Testis (tissue), 3 donors: ENCODE measurements around the gene URB1. TPM values are rescaled to one million over a fixed set of nuclear protein-coding genes. Genes with fewer than 3 reads are reported as not detected.
"Not testable (repeated sequence)": the region's sequence is repeated elsewhere in the genome, so short reads cannot be mapped to it uniquely, and the experiment has no call there.

Experiments used
- DNase-seq: peaks from one replicate; pipeline ENCODE4 v3.0.0-alpha.2; 2019
- H3K27ac ChIP-seq, 2 donors: fragments of 200-600 bp; sonication (generic); one replicate each; pipeline ENCODE4 v1.5.1; 2019
- H3K27me3 ChIP-seq: fragments of 200-600 bp; sonication (generic); one replicate; pipeline ENCODE4 v1.5.1; 2019
- H3K36me3 ChIP-seq: fragments of 200-600 bp; sonication (generic); one replicate; pipeline ENCODE4 v1.5.1; 2017; ENCODE audit warnings: low read depth; ENCODE audit errors: missing control alignments
- H3K4me1 ChIP-seq: fragments of 200-600 bp; sonication (generic); one replicate; pipeline ENCODE4 v1.5.1; 2019
- H3K4me3 ChIP-seq, 2 donors: fragments of 200-600 bp; sonication (generic); one replicate each; pipeline ENCODE4 v1.5.1; 2017 to 2019
- H3K9me3 ChIP-seq: fragments of 200-600 bp; sonication (generic); one replicate; pipeline ENCODE4 v1.5.1; 2017
- CTCF ChIP-seq, 3 experiments: fragments of 450-650 bp in 2 of 3; fragments of 200-600 bp in 1 of 3; sonication (generic) in 1 of 3; IDR thresholded peaks; one replicate each; pipeline ENCODE4 v1.5.1; 2016 to 2019; ENCODE audit warnings: antibody characterized with exemption in 3 of 3, mild to moderate bottlenecking in 2 of 3, moderate library complexity in 1 of 3
- POLR2A ChIP-seq: fragments of 450-650 bp; IDR thresholded peaks from one replicate; pipeline ENCODE4 v1.6.1; 2017; ENCODE audit warnings: antibody characterized with exemption, mild to moderate bottlenecking, moderate library complexity
- whole genome bisulfite sequencing, 2 donors: methylation state at CpG; one replicate each; pipeline ENCODE4 v1.1.5; 2018; 5-methylcytosine and 5-hydroxymethylcytosine counted together
- intact Hi-C: fragments of 100-400 bp; cut with DNase I; formaldehyde crosslinking; loops from one replicate; pipeline ENCODE4 v1.15.1; 2023; ENCODE audit warnings: low total_unique reads
- polyA plus RNA-seq: library from polyadenylated mRNA; stranded (reverse); fragments of 350-450 nt; fragmentation: Illumina TruSeq; extraction: RNeasy Lipid Tissue Mini Kit (QIAGEN cat#74804); gene quantifications from one replicate; pipeline ENCODE4 v1.2.3, GENCODE V29; 2014; ENCODE audit warnings: low read depth, low replicate concordance; ENCODE audit not compliant: insufficient read depth
- total RNA-seq, 2 donors: library from RNA; depleted of rRNA; stranded (reverse); fragments of >200 nt; gene quantifications; one replicate each; pipeline ENCODE4 v1.2.3, GENCODE V29; 2016

Gene URB1
- total and polyA plus RNA-seq, 3 donors from 2014 or later: 16.6 to 41.4 (median 38.8) TPM

- Histone ChIP-seq H3K9me3 (no peaks in the 10 kb centered on the region), H3K27me3 (no peaks in the 10 kb centered on the region), H3K4me1 (no peaks in the 10 kb centered on the region), H3K4me3 (no peak overlapping the region), H3K27ac (no peak overlapping the region), H3K36me3 (no peaks in the 10 kb centered on the region)
- WGBS, 2 donors: 80 to 100% methylated on average over 3 to 5 of the region's 5 CpGs
- intact Hi-C loops: no loop called here
- TF ChIP-seq CTCF (IDR thresholded peaks at IDR 0.05): no peak
- no peak for TF ChIP-seq POLR2A
- no peak for DNase-seq
These were observed 80.5 kb downstream of the URB1 start for GRCh38 chr21:32312326-32312725.

GRCh38 chr21:32311621-32312020 is 81.2 kb downstream of the URB1 start:
- Histone ChIP-seq H3K27ac (no peak overlapping the region), H3K4me1 (no peaks in the 10 kb centered on the region), H3K9me3 (no peaks in the 10 kb centered on the region), H3K4me3 (no peak overlapping the region), H3K27me3 (no peaks in the 10 kb centered on the region), H3K36me3 (no peaks in the 10 kb centered on the region)
- no peak for DNase-seq
- no peak for TF ChIP-seq POLR2A
- no peak for TF ChIP-seq CTCF (IDR thresholded peaks at IDR 0.05)
- 89 to 90% methylated on average over 7 to 9 of the region's 9 CpGs for WGBS, 2 donors
- intact Hi-C loops: no loop called here

- not testable (repeated sequence) for H3K36me3 ChIP-seq
- WGBS, 2 donors: 88 to 92% methylated on average over 9 of the region's 9 CpGs
These were observed 81.8 kb downstream of the URB1 start for GRCh38 chr21:32310976-32311375.

GRCh38 chr21:32309906-32310460 is 82.8 kb downstream of the URB1 start:
- intact Hi-C loops: no loop called here
- no peaks in the 10 kb centered on the region for H3K9me3 ChIP-seq
- H3K27me3 ChIP-seq: no peaks in the 10 kb centered on the region
- WGBS, 2 donors: 90 to 91% methylated on average over 6 to 7 of the region's 7 CpGs
- no peak overlapping the region for H3K27ac ChIP-seq
- no peak overlapping the region for H3K4me3 ChIP-seq
- no peaks in the 10 kb centered on the region for H3K36me3 ChIP-seq
- no peaks in the 10 kb centered on the region for H3K4me1 ChIP-seq
- no peak for DNase-seq
- no peak for TF ChIP-seq POLR2A
- no peak for TF ChIP-seq CTCF (IDR thresholded peaks at IDR 0.05)

More at GRCh38 chr21:32310976-32311375, 81.8 kb downstream of the URB1 start:
- DNase-seq, H3K27ac ChIP-seq, H3K4me3 ChIP-seq, H3K9me3 ChIP-seq, H3K4me1 ChIP-seq, H3K27me3 ChIP-seq, intact Hi-C loops: not testable (repeated sequence)

- no peak for TF ChIP-seq CTCF (IDR thresholded peaks at IDR 0.05)
- no peak for TF ChIP-seq POLR2A
- 90 to 93% methylated on average over 10 of the region's 10 CpGs for WGBS, 2 donors
- H3K9me3 ChIP-seq: no peaks in the 10 kb centered on the region
- no peaks in the 10 kb centered on the region for H3K27me3 ChIP-seq
- intact Hi-C loops: no loop called here
- no peaks in the 10 kb centered on the region for H3K4me1 ChIP-seq
- DNase-seq: no peak
- H3K4me3 ChIP-seq: no peak overlapping the region
- H3K27ac ChIP-seq: no peak overlapping the region
- H3K36me3 ChIP-seq: no peaks in the 10 kb centered on the region
These were observed 84.1 kb downstream of the URB1 start for GRCh38 chr21:32308696-32309095.
